HG03571 (cell line): ENCODE data around the gene ANO2.

Experiments used
- ATAC-seq: cut with Tn5 transposase; IDR thresholded peaks from one replicate; pipeline ENCODE4 v1.9.1; 2021; ENCODE audit not compliant: unreplicated experiment

Gene ANO2

GRCh38 chr12:5630726-5631125, 314.3 kb downstream of the ANO2 start:
- ATAC-seq = no peak

- no peak for ATAC-seq
Measured at GRCh38 chr12:5628501-5628900, 316.6 kb downstream of the ANO2 start.

GRCh38 chr12:5627053-5627630, 317.9 kb downstream of the ANO2 start:
- ATAC-seq = no peak

- ATAC-seq = no peak
Measured at GRCh38 chr12:5626151-5626550, 318.9 kb downstream of the ANO2 start.

- ATAC-seq = no peak
Measured at GRCh38 chr12:5624486-5625272, 320.4 kb downstream of the ANO2 start.

- no peak for ATAC-seq
Measured at GRCh38 chr12:5623411-5623810, 321.6 kb downstream of the ANO2 start.

- no peak for ATAC-seq
Measured at GRCh38 chr12:5622280-5622679, 322.8 kb downstream of the ANO2 start.

GRCh38 chr12:5621329-5621728, 323.7 kb downstream of the ANO2 start:
- ATAC-seq = no peak

- ATAC-seq = no peak
Measured at GRCh38 chr12:5620896-5621295, 324.2 kb downstream of the ANO2 start.

GRCh38 chr12:5619628-5620027, 325.4 kb downstream of the ANO2 start:
- ATAC-seq = no peak

GRCh38 chr12:5616854-5617253, 328.2 kb downstream of the ANO2 start:
- no peak for ATAC-seq

GRCh38 chr12:5615760-5616159, 329.3 kb downstream of the ANO2 start:
- ATAC-seq = no peak

- ATAC-seq = no peak
Measured at GRCh38 chr12:5614256-5614655, 330.8 kb downstream of the ANO2 start.

- no peak for ATAC-seq
Measured at GRCh38 chr12:5612556-5613410, 332.3 kb downstream of the ANO2 start.

- no peak for ATAC-seq
Measured at GRCh38 chr12:5611162-5611561, 333.9 kb downstream of the ANO2 start.

- ATAC-seq = no peak
Measured at GRCh38 chr12:5599378-5599777, 345.7 kb downstream of the ANO2 start.

GRCh38 chr12:5593998-5594397, 351.1 kb downstream of the ANO2 start:
- ATAC-seq = no peak

GRCh38 chr12:5593086-5593485, 352.0 kb downstream of the ANO2 start:
- ATAC-seq = no peak

GRCh38 chr12:5592310-5592709, 352.7 kb downstream of the ANO2 start:
- ATAC-seq = no peak

- ATAC-seq = no peak
Measured at GRCh38 chr12:5590316-5590715, 354.7 kb downstream of the ANO2 start.

GRCh38 chr12:5589054-5589453, 356.0 kb downstream of the ANO2 start:
- no peak for ATAC-seq

GRCh38 chr12:5588591-5588990, 356.5 kb downstream of the ANO2 start:
- no peak for ATAC-seq
